Activated CD8-positive, alpha-beta memory T cell treated with anti-CD3 and anti-CD28 coated beads for 24 hours (primary cell): Measurements from ENCODE around the gene CYB5RL.
"Not testable (repeated sequence)": the region's sequence is repeated elsewhere in the genome, so short reads cannot be mapped to it uniquely, and the experiment has no call there.

Experiments used
- DNase-seq: peaks from one replicate; pipeline ENCODE4 v3.0.0-alpha.2; 2020

The CYB5RL gene

GRCh38 chr1:54225378-54225777, 25.5 kb upstream of the CYB5RL start:
- DNase-seq = no peak

GRCh38 chr1:54224233-54224632, 24.4 kb upstream of the CYB5RL start:
- DNase-seq = no peak

GRCh38 chr1:54223441-54224202, 23.8 kb upstream of the CYB5RL start:
- DNase-seq = no peak

- DNase-seq = no peak
Observed at GRCh38 chr1:54222711-54223110, 22.9 kb upstream of the CYB5RL start.

- DNase-seq = no peak
Observed at GRCh38 chr1:54221867-54222484, 22.1 kb upstream of the CYB5RL start.

- DNase-seq = no peak
Observed at GRCh38 chr1:54221113-54221834, 21.4 kb upstream of the CYB5RL start.

- no peak for DNase-seq
Observed at GRCh38 chr1:54220004-54220811, 20.4 kb upstream of the CYB5RL start.

GRCh38 chr1:54219688-54220003, 19.8 kb upstream of the CYB5RL start:
- no peak for DNase-seq

- no peak for DNase-seq
Observed at GRCh38 chr1:54218883-54219687, 19.3 kb upstream of the CYB5RL start.

- DNase-seq = no peak
Observed at GRCh38 chr1:54215523-54215922, 15.7 kb upstream of the CYB5RL start.

GRCh38 chr1:54212872-54213271, 13.0 kb upstream of the CYB5RL start:
- DNase-seq = no peak

- not testable (repeated sequence) for DNase-seq
Observed at GRCh38 chr1:54207896-54208295, 8.1 kb upstream of the CYB5RL start.

- DNase-seq = no peak
Observed at GRCh38 chr1:54207287-54207686, 7.5 kb upstream of the CYB5RL start.

- no peak for DNase-seq
Observed at GRCh38 chr1:54204199-54204598, 4.4 kb upstream of the CYB5RL start.

- no peak for DNase-seq
Observed at GRCh38 chr1:54200519-54200997, 728 bp upstream of the CYB5RL start.

GRCh38 chr1:54199151-54199764, 572 bp downstream of the CYB5RL start:
- no peak for DNase-seq

- DNase-seq = no peak
Observed at GRCh38 chr1:54193453-54193852, 6.4 kb downstream of the CYB5RL start.

- DNase-seq = no peak
Observed at GRCh38 chr1:54191525-54191924, 8.3 kb downstream of the CYB5RL start.

GRCh38 chr1:54190526-54190925, 9.3 kb downstream of the CYB5RL start:
- no peak for DNase-seq

GRCh38 chr1:54188291-54188690, 11.5 kb downstream of the CYB5RL start:
- no peak for DNase-seq

GRCh38 chr1:54186056-54186455, 13.8 kb downstream of the CYB5RL start:
- no peak for DNase-seq
